MM.1S (cell line): ENCODE results near the gene GALNT7.

ENCODE experiments used
- DNase-seq: peaks from one replicate; pipeline ENCODE4 v3.0.0-alpha.2; 2015
- H2AFZ ChIP-seq: fragments of 300-600 bp; sonication (generic); 2 replicates; pipeline ENCODE4 v1.6.0; 2016; ENCODE audit warnings: antibody characterized with exemption, low read length
- H3F3A ChIP-seq: fragments of 300-600 bp; sonication (generic); 2 replicates; pipeline ENCODE4 v1.6.1; 2016; ENCODE audit warnings: mild to moderate bottlenecking, antibody characterized with exemption, low read length, moderate library complexity, mixed read lengths; ENCODE audit not compliant: insufficient read depth
- H3K27ac ChIP-seq: fragments of 300-600 bp; sonication (generic); 2 replicates; pipeline ENCODE4 v1.5.1; 2016; ENCODE audit warnings: mild to moderate bottlenecking, low read length
- H3K27me3 ChIP-seq: fragments of 300-600 bp; sonication (generic); replicated peaks from 2 replicates; pipeline ENCODE4 v1.6.0; 2016; ENCODE audit warnings: low read length; ENCODE audit not compliant: insufficient read depth
- H3K36me3 ChIP-seq: fragments of 300-600 bp; sonication (generic); replicated peaks from 2 replicates; pipeline ENCODE4 v1.6.1; 2016; ENCODE audit warnings: mild to moderate bottlenecking, low read length, mixed read lengths; ENCODE audit not compliant: insufficient read depth
- H3K4me1 ChIP-seq: fragments of 300-600 bp; sonication (generic); 2 replicates; pipeline ENCODE4 v1.6.1; 2016; ENCODE audit warnings: low read length, mixed read lengths
- H3K4me2 ChIP-seq: fragments of 300-600 bp; sonication (generic); 2 replicates; pipeline ENCODE4 v1.6.0; 2016; ENCODE audit warnings: low read depth, low read length
- H3K4me3 ChIP-seq: fragments of 300-600 bp; sonication (generic); 2 replicates; pipeline ENCODE4 v1.5.1; 2016; ENCODE audit warnings: low read length, mixed read lengths
- H3K79me2 ChIP-seq: fragments of 300-600 bp; sonication (generic); 2 replicates; pipeline ENCODE4 v1.6.1; 2016; ENCODE audit warnings: mixed run types, low read length, mixed read lengths
- H3K9ac ChIP-seq: fragments of 300-600 bp; sonication (generic); 2 replicates; pipeline ENCODE4 v1.6.1; 2016; ENCODE audit warnings: low read length, mixed read lengths
- H3K9me2 ChIP-seq: fragments of 300-600 bp; sonication (generic); replicated peaks from 2 replicates; pipeline ENCODE4 v1.6.1; 2016; ENCODE audit warnings: mild to moderate bottlenecking, low read length, mixed read lengths; ENCODE audit not compliant: insufficient read depth
- H3K9me3 ChIP-seq: fragments of 300-600 bp; sonication (generic); replicated peaks from 2 replicates; pipeline ENCODE4 v1.6.1; 2016; ENCODE audit warnings: mild to moderate bottlenecking, low read length, mixed read lengths; ENCODE audit not compliant: insufficient read depth
- H4K20me1 ChIP-seq: fragments of 300-600 bp; sonication (generic); 2 replicates; pipeline ENCODE4 v1.6.1; 2016; ENCODE audit warnings: mild to moderate bottlenecking, low read length, moderate library complexity, mixed read lengths; ENCODE audit not compliant: insufficient read depth
- CTCF ChIP-seq: fragments of 300-600 bp; sonication (generic); IDR thresholded peaks from 2 replicates; pipeline ENCODE4 v1.5.1; 2016; ENCODE audit warnings: antibody characterized with exemption, low read length, mixed read lengths
- EZH2 ChIP-seq: fragments of 300-600 bp; sonication (generic); optimal IDR thresholded peaks from 2 replicates; pipeline ENCODE3; 2017; ENCODE audit warnings: low read depth, mild to moderate bottlenecking, antibody characterized with exemption, low read length, mixed read lengths
- EZH2phosphoT487 ChIP-seq: fragments of 300-600 bp; sonication (generic); IDR thresholded peaks from 2 replicates; pipeline ENCODE4 v1.6.1; 2018; ENCODE audit warnings: antibody characterized with exemption, low read length

GALNT7 gene

GRCh38 chr4:173174594-173175012 lies 6.0 kb downstream of the GALNT7 start:
- Histone ChIP-seq H3K4me3 (no peak overlapping the region), H3K79me2 (peaks cover 83% of the 10 kb centered on the region), H2AFZ (no peak overlapping the region), H3K4me1 (peaks cover 22% of the 10 kb centered on the region), H3K9ac (no peak overlapping the region), H3K4me2 (no peak overlapping the region), H3K36me3 (no peaks in the 10 kb centered on the region), H3K27ac (no peak overlapping the region), H3F3A (0 out of 2 replicates have a peak, but pooled peaks cover 11% of the 10 kb centered on the region), H3K27me3 (no peaks in the 10 kb centered on the region), H4K20me1 (no peaks in the 10 kb centered on the region), H3K9me3 (no peaks in the 10 kb centered on the region), H3K9me2 (no peaks in the 10 kb centered on the region)
- TF ChIP-seq EZH2phosphoT487: no peak
- TF ChIP-seq EZH2: no peak
- no peak for TF ChIP-seq CTCF
- no peak for DNase-seq

- no peak for DNase-seq
- no peak overlapping the region for H3K4me2 ChIP-seq
- no peaks in the 10 kb centered on the region for H3K9me2 ChIP-seq
- H3K27me3 ChIP-seq: no peaks in the 10 kb centered on the region
- peaks cover 13% of the 10 kb centered on the region for H3K4me1 ChIP-seq
- H3K79me2 ChIP-seq: peaks cover 75% of the 10 kb centered on the region
- H3K4me3 ChIP-seq: no peak overlapping the region
- no peak for TF ChIP-seq CTCF
- TF ChIP-seq EZH2: no peak
- TF ChIP-seq EZH2phosphoT487: no peak
- H2AFZ ChIP-seq: no peak overlapping the region
- no peak overlapping the region for H3K27ac ChIP-seq
- 0 out of 2 replicates have a peak, but pooled peaks cover 2% of the 10 kb centered on the region for H3F3A ChIP-seq
- no peaks in the 10 kb centered on the region for H4K20me1 ChIP-seq
- no peaks in the 10 kb centered on the region for H3K9me3 ChIP-seq
- H3K36me3 ChIP-seq: no peaks in the 10 kb centered on the region
- no peak overlapping the region for H3K9ac ChIP-seq
These were observed 7.4 kb downstream of the GALNT7 start for GRCh38 chr4:173176010-173176409.

GRCh38 chr4:173177232-173177631 lies 8.6 kb downstream of the GALNT7 start:
- H4K20me1 ChIP-seq: peaks cover 3% of the 10 kb centered on the region; the same call in 1 of the 2 replicates
- peaks cover 69% of the 10 kb centered on the region for H3K79me2 ChIP-seq
- H2AFZ ChIP-seq: no peak overlapping the region
- H3K4me2 ChIP-seq: no peak overlapping the region
- no peaks in the 10 kb centered on the region for H3F3A ChIP-seq
- no peaks in the 10 kb centered on the region for H3K9me2 ChIP-seq
- no peaks in the 10 kb centered on the region for H3K27me3 ChIP-seq
- no peaks in the 10 kb centered on the region for H3K9me3 ChIP-seq
- H3K36me3 ChIP-seq: no peaks in the 10 kb centered on the region
- H3K4me1 ChIP-seq: peaks cover 8% of the 10 kb centered on the region
- DNase-seq: no peak
- H3K27ac ChIP-seq: no peak overlapping the region
- H3K4me3 ChIP-seq: no peak overlapping the region
- no peak for TF ChIP-seq EZH2
- no peak for TF ChIP-seq CTCF
- TF ChIP-seq EZH2phosphoT487: no peak
- no peak overlapping the region for H3K9ac ChIP-seq
